Measurements from ENCODE around the gene B3GNT5.

DNA sequence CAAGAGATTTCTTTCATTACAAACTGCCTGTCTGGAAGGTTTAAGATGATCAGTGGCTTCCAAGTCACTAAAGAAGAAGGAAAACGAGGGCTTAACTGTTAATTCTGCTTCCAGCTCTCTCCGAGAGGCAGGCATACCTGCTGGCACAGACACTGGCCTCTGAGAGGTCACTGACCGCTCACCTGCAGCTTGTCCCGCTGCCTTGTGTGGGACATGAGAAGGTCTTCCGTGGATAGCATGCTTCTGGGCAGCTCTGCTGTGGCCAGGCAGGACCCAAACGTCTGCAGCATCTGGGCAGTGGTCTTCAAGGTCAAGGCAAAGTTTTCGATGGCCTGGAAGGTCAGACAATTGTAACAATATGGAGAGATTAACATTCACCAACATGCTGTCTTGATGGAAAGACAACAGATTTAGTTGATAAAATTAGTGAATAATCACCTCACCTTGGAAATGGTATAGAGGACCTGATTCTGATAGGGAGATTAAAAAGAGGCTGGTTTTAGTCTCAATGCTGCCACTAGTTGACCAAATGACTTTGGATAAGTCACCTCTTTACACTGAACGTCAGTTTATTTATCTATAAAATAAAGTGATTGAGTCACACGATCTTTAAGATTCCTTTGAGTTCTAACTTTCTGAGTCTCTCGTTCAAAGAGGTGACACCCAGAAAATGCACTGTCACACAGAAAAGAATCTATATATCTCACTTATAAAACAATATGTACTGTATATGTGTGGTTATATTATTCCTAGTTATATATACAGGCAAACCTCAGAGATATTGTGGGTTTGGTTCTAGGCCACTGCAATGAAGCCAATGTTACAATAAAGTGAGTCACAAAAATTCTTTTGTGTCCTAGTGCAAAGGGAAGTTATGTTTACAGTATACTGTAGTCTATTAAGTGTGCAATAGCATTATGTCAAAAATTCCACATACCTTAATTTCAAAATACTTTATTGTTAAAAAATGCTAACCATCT lies 65.1 kb downstream of the B3GNT5 start:
- TF ChIP-seq KDM5A (IDR thresholded peaks at IDR 0.05; ENCODE audit: low read length) = no peak
- no peak for TF ChIP-seq POLR2AphosphoS5 (IDR thresholded peaks at IDR 0.05; ENCODE audit: low read depth, low read length)
- no peak for TF ChIP-seq BACH1 (IDR thresholded peaks at IDR 0.05; ENCODE audit: low read length)
- no peak for TF ChIP-seq POLR2A (IDR thresholded peaks at IDR 0.05; ENCODE audit: control extremely low read depth in 1 of 2, low read depth in 2 of 2, low read length in 2 of 2)
- TF ChIP-seq, protein P1, sequence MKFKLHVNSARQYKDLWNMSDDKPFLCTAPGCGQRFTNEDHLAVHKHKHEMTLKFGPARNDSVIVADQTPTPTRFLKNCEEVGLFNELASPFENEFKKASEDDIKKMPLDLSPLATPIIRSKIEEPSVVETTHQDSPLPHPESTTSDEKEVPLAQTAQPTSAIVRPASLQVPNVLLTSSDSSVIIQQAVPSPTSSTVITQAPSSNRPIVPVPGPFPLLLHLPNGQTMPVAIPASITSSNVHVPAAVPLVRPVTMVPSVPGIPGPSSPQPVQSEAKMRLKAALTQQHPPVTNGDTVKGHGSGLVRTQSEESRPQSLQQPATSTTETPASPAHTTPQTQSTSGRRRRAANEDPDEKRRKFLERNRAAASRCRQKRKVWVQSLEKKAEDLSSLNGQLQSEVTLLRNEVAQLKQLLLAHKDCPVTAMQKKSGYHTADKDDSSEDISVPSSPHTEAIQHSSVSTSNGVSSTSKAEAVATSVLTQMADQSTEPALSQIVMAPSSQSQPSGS (IDR thresholded peaks at IDR 0.05; ENCODE audit: low read length) = no peak
- no peak for TF ChIP-seq RBBP5 (IDR thresholded peaks at IDR 0.05; ENCODE audit: borderline replicate concordance, low read depth, low read length)
- no peak for TF ChIP-seq RFX5 (IDR thresholded peaks at IDR 0.05; ENCODE audit: borderline replicate concordance, low read depth, low read length)

All from H1 (cell line).